ENCODE results near the gene DEGS2.

- no peak for TF ChIP-seq CTCF (conservative IDR thresholded peaks at IDR 0.05; ENCODE audit: low read depth, low read length)
- TF ChIP-seq EZH2 (IDR thresholded peaks at IDR 0.05; ENCODE audit: borderline replicate concordance, low read depth, low read length, poor library complexity, severe bottlenecking), result no peak
Observed at GRCh38 chr14:100120522-100121269, 38.7 kb downstream of the DEGS2 start.

Data from A673 (cell line).